ENCODE measurements around the gene NDE1.

Gene NDE1

GRCh38 chr16:15701975-15702970 is 52.2 kb downstream of the NDE1 start:
- no peak for DNase-seq (ENCODE audit: low read depth)
- H3K4me3 ChIP-seq (ENCODE audit: low read depth, low read length): no peak overlapping the region
- TF ChIP-seq, protein P1, sequence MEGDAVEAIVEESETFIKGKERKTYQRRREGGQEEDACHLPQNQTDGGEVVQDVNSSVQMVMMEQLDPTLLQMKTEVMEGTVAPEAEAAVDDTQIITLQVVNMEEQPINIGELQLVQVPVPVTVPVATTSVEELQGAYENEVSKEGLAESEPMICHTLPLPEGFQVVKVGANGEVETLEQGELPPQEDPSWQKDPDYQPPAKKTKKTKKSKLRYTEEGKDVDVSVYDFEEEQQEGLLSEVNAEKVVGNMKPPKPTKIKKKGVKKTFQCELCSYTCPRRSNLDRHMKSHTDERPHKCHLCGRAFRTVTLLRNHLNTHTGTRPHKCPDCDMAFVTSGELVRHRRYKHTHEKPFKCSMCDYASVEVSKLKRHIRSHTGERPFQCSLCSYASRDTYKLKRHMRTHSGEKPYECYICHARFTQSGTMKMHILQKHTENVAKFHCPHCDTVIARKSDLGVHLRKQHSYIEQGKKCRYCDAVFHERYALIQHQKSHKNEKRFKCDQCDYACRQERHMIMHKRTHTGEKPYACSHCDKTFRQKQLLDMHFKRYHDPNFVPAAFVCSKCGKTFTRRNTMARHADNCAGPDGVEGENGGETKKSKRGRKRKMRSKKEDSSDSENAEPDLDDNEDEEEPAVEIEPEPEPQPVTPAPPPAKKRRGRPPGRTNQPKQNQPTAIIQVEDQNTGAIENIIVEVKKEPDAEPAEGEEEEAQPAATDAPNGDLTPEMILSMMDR (IDR thresholded peaks at IDR 0.05; ENCODE audit: low read depth, low read length, missing control alignments): no peak

DNA sequence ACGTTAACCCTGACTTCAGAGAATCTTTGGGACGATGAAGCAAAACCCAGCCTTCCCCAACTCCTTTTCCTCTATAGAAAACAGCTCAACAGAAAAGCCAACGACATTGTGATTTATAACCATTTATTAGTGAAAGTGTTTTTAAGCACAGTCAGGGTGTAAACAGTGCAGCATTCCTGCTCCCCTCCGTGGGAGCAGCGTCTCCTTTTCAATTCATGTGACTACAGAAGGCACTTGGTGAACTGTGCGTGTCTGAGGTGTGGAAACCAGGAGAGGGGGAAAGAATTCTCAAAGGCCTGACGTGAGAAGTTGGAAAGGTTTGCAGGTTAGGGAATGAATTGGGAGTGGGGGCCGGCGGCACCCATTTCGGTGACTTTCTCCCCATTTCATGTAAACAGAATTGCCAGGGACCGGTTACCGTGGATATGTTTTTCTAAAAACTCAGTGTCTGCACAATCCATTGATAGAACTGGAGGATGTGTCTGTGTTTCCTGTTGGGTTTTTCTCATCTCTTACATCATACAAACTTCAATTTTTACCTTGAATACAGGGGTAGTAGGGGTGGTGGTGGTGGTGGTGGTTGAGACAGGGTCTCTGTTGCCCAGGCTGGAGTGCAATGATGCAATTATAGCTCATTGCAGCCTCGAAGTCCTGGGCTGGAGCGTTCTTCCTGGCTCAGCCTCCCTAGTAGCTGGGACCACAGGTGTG is 53.1 kb downstream of the NDE1 start:
- no peak overlapping the region for H3K4me3 ChIP-seq (ENCODE audit: low read depth, low read length)
- TF ChIP-seq, protein P1 (IDR thresholded peaks at IDR 0.05; ENCODE audit: low read depth, low read length, missing control alignments): no peak
- DNase-seq (ENCODE audit: low read depth): no peak

GRCh38 chr16:15704545-15704987 is 54.5 kb downstream of the NDE1 start:
- DNase-seq (ENCODE audit: low read depth): peak; percentile 25

DNA sequence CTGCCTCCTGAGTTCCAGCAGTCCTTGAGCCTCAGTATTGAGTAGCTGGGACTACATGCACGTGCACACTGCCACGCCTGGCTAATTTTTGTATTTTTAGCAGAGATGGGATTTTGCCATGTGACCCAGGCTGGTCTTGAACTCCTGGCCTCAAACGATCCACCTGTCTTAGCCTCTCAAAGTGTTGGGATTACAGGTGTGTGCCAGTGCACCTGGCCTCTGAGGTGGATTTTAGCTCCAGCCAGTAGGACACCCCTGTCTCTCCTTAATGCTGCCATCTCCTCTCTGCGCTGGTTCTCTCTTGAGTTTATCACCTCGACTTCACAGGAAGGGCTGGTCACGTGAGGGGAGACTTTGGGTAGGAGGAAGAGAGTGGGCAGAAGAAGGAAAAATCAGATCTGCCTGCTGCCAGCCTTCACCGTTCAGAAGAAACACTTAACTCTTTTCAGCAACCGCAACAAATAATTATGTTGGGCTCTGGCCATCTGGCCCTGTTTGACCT is 55.1 kb downstream of the NDE1 start:
- H3K4me3 ChIP-seq (ENCODE audit: low read depth, low read length): no peak overlapping the region
- no peak for DNase-seq (ENCODE audit: low read depth)

More at GRCh38 chr16:15704545-15704987, 54.5 kb downstream of the NDE1 start:
- H3K4me3 ChIP-seq (ENCODE audit: low read depth, low read length): no peak overlapping the region
- TF ChIP-seq, protein P1 (IDR thresholded peaks at IDR 0.05; ENCODE audit: low read depth, low read length, missing control alignments): peak; percentile 86

GRCh38 chr16:15707332-15707731 is 57.3 kb downstream of the NDE1 start:
- TF ChIP-seq, protein P1 (IDR thresholded peaks at IDR 0.05; ENCODE audit: low read depth, low read length, missing control alignments): no peak
- DNase-seq (ENCODE audit: low read depth): no peak
- H3K4me3 ChIP-seq (ENCODE audit: low read depth, low read length): no peak overlapping the region

More for the DNA sequence above, 55.1 kb downstream of the NDE1 start:
- TF ChIP-seq, protein P1 (IDR thresholded peaks at IDR 0.05; ENCODE audit: low read depth, low read length, missing control alignments): no peak

- DNase-seq (ENCODE audit: low read depth): no peak
- no peak overlapping the region for H3K4me3 ChIP-seq (ENCODE audit: low read depth, low read length)
- TF ChIP-seq, protein P1 (IDR thresholded peaks at IDR 0.05; ENCODE audit: low read depth, low read length, missing control alignments): no peak
These were observed 58.1 kb downstream of the NDE1 start for GRCh38 chr16:15708096-15708495.

Measured in GM12864 (cell line).